HK-2 (cell line): Measurements from ENCODE around the gene CTSL.
"Not testable (repeated sequence)": the region's sequence is repeated elsewhere in the genome, so short reads cannot be mapped to it uniquely, and the experiment has no call there.

Source experiments
- DNase-seq: peaks from one replicate; pipeline ENCODE4 v3.0.0-alpha.2; 2018; ENCODE audit not compliant: unreplicated experiment

The CTSL gene

GRCh38 chr9:87759980-87760379, 34.1 kb downstream of the CTSL start:
- DNase-seq = not testable (repeated sequence)

GRCh38 chr9:87760529-87760928, 34.6 kb downstream of the CTSL start:
- no peak for DNase-seq

GRCh38 chr9:87763286-87763685, 37.4 kb downstream of the CTSL start:
- DNase-seq = no peak

GRCh38 chr9:87765521-87765920, 39.6 kb downstream of the CTSL start:
- no peak for DNase-seq

DNA sequence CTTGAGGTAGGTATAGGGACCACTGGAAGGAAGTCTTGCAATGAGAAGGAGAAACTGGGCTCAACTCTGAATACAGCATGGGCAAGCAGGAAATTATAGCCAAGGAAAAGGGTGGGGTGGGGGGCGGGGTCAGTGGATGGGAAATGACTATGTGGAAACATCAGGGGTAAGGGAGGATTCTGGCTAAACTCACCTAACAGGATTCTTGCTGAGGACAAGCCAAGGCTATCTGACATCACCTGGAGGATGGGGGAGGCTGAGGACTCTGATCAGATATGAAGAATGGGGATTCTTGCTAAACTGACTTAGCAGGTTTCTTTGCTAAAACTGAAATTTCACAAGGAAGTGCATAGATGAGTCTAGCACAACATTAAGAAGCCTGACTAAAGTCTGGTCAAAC, 40.8 kb downstream of the CTSL start:
- no peak for DNase-seq

- DNase-seq = peak; percentile 6
These were observed 44.8 kb downstream of the CTSL start for GRCh38 chr9:87770616-87771315.

DNA sequence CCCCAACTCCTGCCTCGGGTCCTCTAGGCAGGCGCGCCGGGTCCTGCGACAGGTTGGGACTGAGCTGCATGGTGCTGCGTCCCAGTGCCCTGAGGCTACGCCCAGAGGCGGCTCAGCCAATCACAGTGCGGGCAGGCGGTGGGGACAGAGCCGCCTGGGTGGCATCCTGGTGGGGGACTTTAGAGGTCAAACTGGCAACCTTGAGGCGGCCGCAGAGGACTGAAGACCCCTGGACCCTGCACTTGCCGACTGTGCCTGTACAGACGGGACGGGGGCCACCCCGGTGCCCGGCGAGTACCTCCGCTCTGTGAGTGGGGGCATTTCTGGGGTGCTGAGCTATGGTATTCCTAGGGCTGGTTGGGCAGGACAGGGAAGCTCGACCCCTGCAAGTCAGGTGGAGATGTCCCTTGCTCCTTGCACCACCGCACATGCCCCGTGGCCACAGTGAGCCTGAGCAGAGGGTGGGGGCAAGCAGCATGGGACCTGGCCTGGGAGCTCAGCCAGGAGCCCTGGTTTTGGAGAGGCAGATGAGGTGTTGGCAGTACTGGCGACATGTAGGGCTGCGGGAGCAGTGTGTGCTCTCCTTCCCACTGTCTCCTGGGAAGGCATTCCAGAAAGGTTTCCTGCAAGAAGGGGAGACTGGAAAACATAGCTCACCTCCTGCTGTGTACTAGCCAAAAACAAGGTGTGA, 45.5 kb downstream of the CTSL start:
- no peak for DNase-seq

DNA sequence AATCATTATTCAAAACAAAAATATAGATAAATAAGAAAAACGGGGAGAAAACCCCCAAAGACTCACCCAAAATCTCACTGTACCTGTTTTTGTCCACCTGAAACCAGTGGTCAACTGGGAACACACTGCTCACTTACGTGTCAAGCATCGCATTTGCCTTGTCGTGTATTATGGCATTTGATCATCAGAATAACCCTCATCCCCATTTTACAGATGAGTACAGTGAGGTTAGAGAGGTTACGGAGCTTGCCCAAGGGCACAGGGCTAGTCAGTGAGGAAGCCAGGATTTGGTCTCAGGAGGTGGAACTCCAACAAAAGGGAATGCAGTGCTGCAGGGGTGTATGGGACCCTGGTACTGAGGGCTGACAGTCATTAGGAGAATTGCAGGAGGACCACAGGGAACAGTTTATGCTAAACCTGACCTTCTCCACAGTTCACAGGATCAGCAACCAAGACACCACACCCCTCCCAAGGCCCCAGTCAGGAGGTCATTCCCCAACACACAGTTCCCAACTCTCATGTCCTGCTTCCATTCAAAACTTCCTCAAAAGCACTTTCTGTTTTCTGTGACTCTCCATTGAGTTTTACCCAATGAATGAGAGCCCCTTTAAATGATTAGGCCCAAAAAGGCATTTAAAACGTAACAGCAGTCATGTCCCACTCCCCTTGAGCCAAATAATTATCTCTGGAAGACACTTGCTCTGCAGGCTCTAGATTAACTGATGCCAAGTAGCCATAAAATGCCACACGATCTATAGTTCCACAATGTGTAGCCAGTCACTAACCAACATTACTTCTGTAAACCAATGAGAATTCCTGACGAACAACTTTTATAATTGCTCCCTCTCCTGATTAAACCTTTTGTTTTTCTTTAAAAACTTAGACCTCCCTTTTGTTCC, 50.8 kb downstream of the CTSL start:
- no peak for DNase-seq

- no peak for DNase-seq
These were observed 53.1 kb downstream of the CTSL start for GRCh38 chr9:87778996-87779395.
